ENCODE results near the gene PIKFYVE.

PIKFYVE gene

DNA sequence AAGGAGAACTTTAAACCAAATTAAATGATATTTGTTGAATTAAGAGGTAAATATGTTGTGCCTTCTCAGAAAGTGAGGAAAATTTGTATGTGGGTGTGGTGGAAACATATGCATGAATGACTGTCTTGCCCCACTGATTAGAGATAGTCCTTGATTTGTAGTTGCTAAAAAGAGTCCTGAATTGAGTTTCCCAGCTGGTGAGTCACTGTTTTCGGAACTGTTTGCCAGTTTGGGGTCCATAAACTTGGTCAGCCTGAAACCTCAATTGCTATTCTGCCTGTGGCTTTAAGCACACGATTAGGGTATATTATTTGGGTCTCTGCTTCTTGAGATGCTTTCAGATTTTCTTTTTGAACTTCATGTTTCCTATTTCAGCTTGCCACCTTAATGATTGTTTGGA lies 53.3 kb downstream of the PIKFYVE start:
- H3K14ac ChIP-seq (ENCODE audit: low read length) = no peak overlapping the region
- WGBS (ENCODE audit: extremely low coverage, insufficient coverage, insufficient read length) = no CpG with 5 or more reads among the region's 2 CpGs

DNA sequence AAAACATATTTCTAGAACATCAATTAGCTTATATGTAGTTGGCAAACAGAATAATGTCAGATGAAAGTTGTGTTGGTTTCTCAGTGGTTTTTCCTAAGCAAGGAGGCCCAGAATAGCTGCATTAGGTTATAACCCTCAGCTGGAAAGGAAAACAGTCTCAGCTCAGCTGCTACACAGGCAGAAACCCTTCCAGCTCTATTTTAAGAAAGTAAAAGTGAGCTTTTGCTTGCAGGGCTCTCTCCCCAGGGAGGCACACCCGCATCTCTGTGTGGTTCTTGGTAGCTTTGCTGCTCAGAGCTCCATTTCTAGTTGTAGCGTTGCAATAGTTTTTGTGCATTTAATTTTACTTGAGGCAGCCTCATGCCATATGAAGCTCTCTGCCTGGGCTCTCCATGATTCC lies 54.6 kb downstream of the PIKFYVE start:
- no peak overlapping the region for H3K27ac ChIP-seq (ENCODE audit: low read depth, low read length)
- H2AK5ac ChIP-seq (ENCODE audit: low read length) = no peak overlapping the region
- H2BK12ac ChIP-seq (ENCODE audit: low read length) = no peak overlapping the region
- H2AFZ ChIP-seq (ENCODE audit: insufficient read depth, low read length, poor library complexity) = no peak overlapping the region
- no peak overlapping the region for H4K12ac ChIP-seq (ENCODE audit: low read depth, low read length)
- no peak overlapping the region for H2BK120ac ChIP-seq (ENCODE audit: insufficient read depth, low read length, poor library complexity)
- H4K8ac ChIP-seq (ENCODE audit: low read depth, low read length) = no peak overlapping the region
- no peak overlapping the region for H3K14ac ChIP-seq (ENCODE audit: low read length)
- H3K4me2 ChIP-seq (ENCODE audit: low read length) = no peak overlapping the region
- DNase-seq = no peak
- H3K4me3 ChIP-seq (ENCODE audit: low read depth, low read length) = no peak overlapping the region
- H3K23ac ChIP-seq (ENCODE audit: low read length) = no peak overlapping the region
- H3K79me1 ChIP-seq (ENCODE audit: low read length) = no peaks in the 10 kb centered on the region
- H3K9me3 ChIP-seq (ENCODE audit: insufficient read depth, low read depth, low read length) = no peaks in the 10 kb centered on the region
- H3K18ac ChIP-seq (ENCODE audit: low read length) = no peak overlapping the region
- H3K9ac ChIP-seq (ENCODE audit: low read length) = no peak overlapping the region
- H3K4ac ChIP-seq (ENCODE audit: low read depth, low read length) = no peak overlapping the region
- no peaks in the 10 kb centered on the region for H3K27me3 ChIP-seq (ENCODE audit: insufficient read depth, low read length)
- no CpG with 5 or more reads among the region's 2 CpGs for WGBS (ENCODE audit: extremely low coverage, insufficient coverage, insufficient read length)
- peaks cover 7 to 12% of the 10 kb centered on the region in 2 experiments for H3K36me3 ChIP-seq (ENCODE audit: control insufficient read depth in 1 of 2, insufficient read depth in 2 of 2, low read length in 2 of 2)
- H2BK5ac ChIP-seq (ENCODE audit: low read depth, low read length, poor library complexity) = no peak overlapping the region
- no peaks in the 10 kb centered on the region for H3K79me2 ChIP-seq (ENCODE audit: control insufficient read depth, insufficient read depth, low read length, poor library complexity)
- peaks cover 0 to 2% of the 10 kb centered on the region in 2 experiments for H3K4me1 ChIP-seq (ENCODE audit: control insufficient read depth in 1 of 2, insufficient read depth in 2 of 2, low read length in 2 of 2)
- no peak overlapping the region for H4K91ac ChIP-seq (ENCODE audit: low read depth, low read length)

More for the DNA sequence above, 53.3 kb downstream of the PIKFYVE start:
- H2BK120ac ChIP-seq (ENCODE audit: insufficient read depth, low read length, poor library complexity) = no peak overlapping the region
- no peak overlapping the region for H3K4me3 ChIP-seq (ENCODE audit: low read depth, low read length)
- H3K27me3 ChIP-seq (ENCODE audit: insufficient read depth, low read length) = no peaks in the 10 kb centered on the region
- no peak overlapping the region for H2AFZ ChIP-seq (ENCODE audit: insufficient read depth, low read length, poor library complexity)
- no peak overlapping the region for H3K4ac ChIP-seq (ENCODE audit: low read depth, low read length)
- no peaks in the 10 kb centered on the region for H3K79me2 ChIP-seq (ENCODE audit: control insufficient read depth, insufficient read depth, low read length, poor library complexity)
- no peak overlapping the region for H4K8ac ChIP-seq (ENCODE audit: low read depth, low read length)
- H4K12ac ChIP-seq (ENCODE audit: low read depth, low read length) = no peak overlapping the region
- no peak for DNase-seq
- H3K27ac ChIP-seq (ENCODE audit: low read depth, low read length) = no peak overlapping the region
- H3K9ac ChIP-seq (ENCODE audit: low read length) = no peak overlapping the region
- peaks cover 0 to 2% of the 10 kb centered on the region in 2 experiments for H3K4me1 ChIP-seq (ENCODE audit: control insufficient read depth in 1 of 2, insufficient read depth in 2 of 2, low read length in 2 of 2)
- H3K36me3 ChIP-seq (ENCODE audit: control insufficient read depth in 1 of 2, insufficient read depth in 2 of 2, low read length in 2 of 2) = peaks cover 4 to 15% of the 10 kb centered on the region in 2 experiments
- no peak overlapping the region for H4K91ac ChIP-seq (ENCODE audit: low read depth, low read length)
- H3K23ac ChIP-seq (ENCODE audit: low read length) = no peak overlapping the region
- H2AK5ac ChIP-seq (ENCODE audit: low read length) = no peak overlapping the region
- no peak overlapping the region for H2BK5ac ChIP-seq (ENCODE audit: low read depth, low read length, poor library complexity)
- no peak overlapping the region for H2BK12ac ChIP-seq (ENCODE audit: low read length)
- H3K9me3 ChIP-seq (ENCODE audit: insufficient read depth, low read depth, low read length) = no peaks in the 10 kb centered on the region
- H3K4me2 ChIP-seq (ENCODE audit: low read length) = no peak overlapping the region
- H3K18ac ChIP-seq (ENCODE audit: low read length) = no peak overlapping the region
- no peaks in the 10 kb centered on the region for H3K79me1 ChIP-seq (ENCODE audit: low read length)

DNA sequence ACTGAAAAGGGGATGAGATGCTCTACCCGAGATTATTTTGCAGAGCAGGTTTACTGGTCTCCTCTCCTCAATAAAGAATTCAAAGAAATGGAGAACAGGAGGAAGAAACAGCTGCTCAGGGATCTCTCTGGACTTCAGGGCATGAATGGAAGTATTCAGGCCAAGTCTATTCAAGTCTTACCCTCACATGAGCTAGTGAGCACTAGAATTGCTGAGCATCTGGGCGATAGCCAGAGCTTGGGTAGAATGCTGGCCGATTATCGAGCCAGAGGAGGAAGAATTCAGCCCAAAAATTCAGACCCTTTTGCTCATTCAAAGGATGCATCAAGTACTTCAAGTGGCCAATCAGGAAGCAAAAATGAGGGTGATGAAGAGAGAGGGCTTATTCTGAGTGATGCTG lies 60.0 kb downstream of the PIKFYVE start:
- H3K18ac ChIP-seq (ENCODE audit: low read length) = no peak overlapping the region

DNA sequence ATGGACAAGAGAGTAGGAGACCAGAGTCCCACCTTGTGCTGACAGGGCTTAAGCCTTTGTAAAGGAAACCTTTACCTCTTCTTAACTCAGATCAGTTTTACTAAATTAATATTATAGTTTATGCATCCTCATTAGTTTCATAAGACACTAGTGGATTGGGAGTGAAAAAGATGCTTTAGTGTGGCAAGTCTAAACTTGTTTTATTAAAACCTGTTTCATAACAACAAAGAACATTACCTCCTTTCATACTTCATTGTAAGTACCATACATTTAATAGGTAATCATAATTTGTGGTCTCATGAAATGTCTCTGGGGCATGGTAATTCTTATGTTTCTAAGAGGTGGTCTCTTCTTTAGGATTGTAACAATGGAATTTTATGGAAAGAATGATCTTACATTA lies 63.4 kb downstream of the PIKFYVE start:
- Histone ChIP-seq H3K4me3 (ENCODE audit: low read depth, low read length) (no peak overlapping the region), H3K27me3 (ENCODE audit: insufficient read depth, low read length) (no peaks in the 10 kb centered on the region), H3K18ac (ENCODE audit: low read length) (no peak overlapping the region), H2BK5ac (ENCODE audit: low read depth, low read length, poor library complexity) (no peak overlapping the region), H3K14ac (ENCODE audit: low read length) (no peak overlapping the region), H4K91ac (ENCODE audit: low read depth, low read length) (no peak overlapping the region), H3K9ac (ENCODE audit: low read length) (no peak overlapping the region), H3K4me1 (ENCODE audit: control insufficient read depth in 1 of 2, insufficient read depth in 2 of 2, low read length in 2 of 2) (no peaks in the 10 kb centered on the region), H4K8ac (ENCODE audit: low read depth, low read length) (no peak overlapping the region), H3K36me3 (ENCODE audit: control insufficient read depth in 1 of 2, insufficient read depth in 2 of 2, low read length in 2 of 2) (peaks cover 12 to 26% of the 10 kb centered on the region in 2 experiments), H2BK120ac (ENCODE audit: insufficient read depth, low read length, poor library complexity) (no peak overlapping the region), H3K79me2 (ENCODE audit: control insufficient read depth, insufficient read depth, low read length, poor library complexity) (no peaks in the 10 kb centered on the region), H2AK5ac (ENCODE audit: low read length) (no peak overlapping the region), H3K79me1 (ENCODE audit: low read length) (no peaks in the 10 kb centered on the region), H3K4ac (ENCODE audit: low read depth, low read length) (no peak overlapping the region), H2AFZ (ENCODE audit: insufficient read depth, low read length, poor library complexity) (no peak overlapping the region), H3K23ac (ENCODE audit: low read length) (no peak overlapping the region), H3K27ac (ENCODE audit: low read depth, low read length) (no peak overlapping the region), H2BK12ac (ENCODE audit: low read length) (no peak overlapping the region), H3K4me2 (ENCODE audit: low read length) (no peak overlapping the region), H4K12ac (ENCODE audit: low read depth, low read length) (no peak overlapping the region), H3K9me3 (ENCODE audit: insufficient read depth, low read depth, low read length) (no peaks in the 10 kb centered on the region)
- no peak for DNase-seq

More for the DNA sequence above, 60.0 kb downstream of the PIKFYVE start:
- Histone ChIP-seq H2AK5ac (ENCODE audit: low read length) (no peak overlapping the region), H3K79me1 (ENCODE audit: low read length) (no peaks in the 10 kb centered on the region), H3K4me3 (ENCODE audit: low read depth, low read length) (no peak overlapping the region), H3K4me1 (ENCODE audit: control insufficient read depth in 1 of 2, insufficient read depth in 2 of 2, low read length in 2 of 2) (no peaks in the 10 kb centered on the region), H2BK12ac (ENCODE audit: low read length) (no peak overlapping the region), H3K4ac (ENCODE audit: low read depth, low read length) (no peak overlapping the region), H3K23ac (ENCODE audit: low read length) (no peak overlapping the region), H3K4me2 (ENCODE audit: low read length) (no peak overlapping the region), H3K27ac (ENCODE audit: low read depth, low read length) (no peak overlapping the region), H2AFZ (ENCODE audit: insufficient read depth, low read length, poor library complexity) (no peak overlapping the region), H4K12ac (ENCODE audit: low read depth, low read length) (no peak overlapping the region), H3K9me3 (ENCODE audit: insufficient read depth, low read depth, low read length) (no peaks in the 10 kb centered on the region), H3K9ac (ENCODE audit: low read length) (no peak overlapping the region), H2BK120ac (ENCODE audit: insufficient read depth, low read length, poor library complexity) (no peak overlapping the region), H2BK5ac (ENCODE audit: low read depth, low read length, poor library complexity) (no peak overlapping the region), H3K79me2 (ENCODE audit: control insufficient read depth, insufficient read depth, low read length, poor library complexity) (no peaks in the 10 kb centered on the region), H4K91ac (ENCODE audit: low read depth, low read length) (no peak overlapping the region), H3K36me3 (ENCODE audit: control insufficient read depth in 1 of 2, insufficient read depth in 2 of 2, low read length in 2 of 2) (peaks cover 7 to 19% of the 10 kb centered on the region in 2 experiments), H3K27me3 (ENCODE audit: insufficient read depth, low read length) (no peaks in the 10 kb centered on the region), H4K8ac (ENCODE audit: low read depth, low read length) (no peak overlapping the region), H3K14ac (ENCODE audit: low read length) (no peak overlapping the region)
- no peak for DNase-seq
- WGBS (ENCODE audit: extremely low coverage, insufficient coverage, insufficient read length) = no CpG with 5 or more reads among the region's 4 CpGs
